Kidney epithelial cell (primary cell): Measurements from ENCODE around the gene CLDN1. TPM values are rescaled to one million over a fixed set of nuclear protein-coding genes. Genes with fewer than 3 reads are reported as not detected.

Experiments
- DNase-seq: peaks from one replicate; pipeline ENCODE4 v3.0.0-alpha.2; 2010; ENCODE audit warnings: low read depth
- H3K27me3 ChIP-seq: 2 replicates; pipeline ENCODE4 v1.6.0; 2011; ENCODE audit warnings: low read length; ENCODE audit not compliant: control insufficient read depth, insufficient read depth
- H3K36me3 ChIP-seq: 2 replicates; pipeline ENCODE4 v1.5.1; 2011; ENCODE audit warnings: low read length; ENCODE audit not compliant: control insufficient read depth, insufficient read depth
- H3K4me3 ChIP-seq: 2 replicates; pipeline ENCODE4 v1.5.1; 2011; ENCODE audit warnings: low read depth, mild to moderate bottlenecking, control low read depth, low read length
- total RNA-seq: library from RNA; depleted of rRNA; stranded (reverse); fragments of >200 nt; gene quantifications from 2 replicates; pipeline ENCODE4 v1.2.3, GENCODE V29; 2015
- TF ChIP-seq, protein P1 (sequence below): IDR thresholded peaks from 2 replicates; pipeline ENCODE4 v1.5.1; 2011; ENCODE audit warnings: mild to moderate bottlenecking, moderate library complexity, low read length, control low read depth, inconsistent platforms; ENCODE audit not compliant: insufficient read depth, poor library complexity, severe bottlenecking

CLDN1 gene
- total RNA-seq, 1 donor from 2014 or later: 305 TPM

GRCh38 chr3:190356246-190356645 lies 34.0 kb upstream of the CLDN1 start:
- no peaks in the 10 kb centered on the region for H3K36me3 ChIP-seq
- no peak overlapping the region for H3K4me3 ChIP-seq
- no peaks in the 10 kb centered on the region for H3K27me3 ChIP-seq
- TF ChIP-seq, protein P1, sequence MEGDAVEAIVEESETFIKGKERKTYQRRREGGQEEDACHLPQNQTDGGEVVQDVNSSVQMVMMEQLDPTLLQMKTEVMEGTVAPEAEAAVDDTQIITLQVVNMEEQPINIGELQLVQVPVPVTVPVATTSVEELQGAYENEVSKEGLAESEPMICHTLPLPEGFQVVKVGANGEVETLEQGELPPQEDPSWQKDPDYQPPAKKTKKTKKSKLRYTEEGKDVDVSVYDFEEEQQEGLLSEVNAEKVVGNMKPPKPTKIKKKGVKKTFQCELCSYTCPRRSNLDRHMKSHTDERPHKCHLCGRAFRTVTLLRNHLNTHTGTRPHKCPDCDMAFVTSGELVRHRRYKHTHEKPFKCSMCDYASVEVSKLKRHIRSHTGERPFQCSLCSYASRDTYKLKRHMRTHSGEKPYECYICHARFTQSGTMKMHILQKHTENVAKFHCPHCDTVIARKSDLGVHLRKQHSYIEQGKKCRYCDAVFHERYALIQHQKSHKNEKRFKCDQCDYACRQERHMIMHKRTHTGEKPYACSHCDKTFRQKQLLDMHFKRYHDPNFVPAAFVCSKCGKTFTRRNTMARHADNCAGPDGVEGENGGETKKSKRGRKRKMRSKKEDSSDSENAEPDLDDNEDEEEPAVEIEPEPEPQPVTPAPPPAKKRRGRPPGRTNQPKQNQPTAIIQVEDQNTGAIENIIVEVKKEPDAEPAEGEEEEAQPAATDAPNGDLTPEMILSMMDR: no peak
- no peak for DNase-seq

DNA sequence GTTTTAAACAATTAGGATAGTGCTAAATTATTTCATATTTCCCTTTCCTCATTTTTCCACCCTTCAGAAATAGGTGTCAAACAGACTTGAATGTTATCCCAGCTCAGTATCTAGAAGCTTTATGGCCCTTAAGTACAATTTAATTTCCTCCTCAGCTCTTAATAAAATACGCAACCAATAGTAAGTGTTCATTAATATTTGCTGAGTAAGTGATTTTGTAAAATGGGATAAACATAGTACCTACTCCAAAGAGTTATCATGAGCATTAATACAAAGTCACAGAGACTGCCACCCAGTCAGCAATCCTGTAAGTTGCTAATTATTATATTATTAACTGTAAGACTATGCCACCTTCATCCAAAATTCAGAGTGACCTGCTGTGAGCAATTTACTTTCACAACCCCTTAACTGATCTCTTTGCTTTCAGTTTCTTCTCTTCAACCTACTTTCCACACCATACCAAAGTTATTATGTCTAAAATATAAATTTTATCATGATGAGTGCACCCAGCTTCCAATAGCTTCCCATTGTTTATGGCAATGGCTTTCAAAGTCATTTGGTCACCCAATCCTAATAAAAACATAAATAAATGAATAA lies 30.7 kb upstream of the CLDN1 start:
- Histone ChIP-seq H3K4me3 (no peak overlapping the region), H3K27me3 (no peaks in the 10 kb centered on the region), H3K36me3 (no peaks in the 10 kb centered on the region)
- DNase-seq: no peak
- TF ChIP-seq, protein P1: no peak

DNA sequence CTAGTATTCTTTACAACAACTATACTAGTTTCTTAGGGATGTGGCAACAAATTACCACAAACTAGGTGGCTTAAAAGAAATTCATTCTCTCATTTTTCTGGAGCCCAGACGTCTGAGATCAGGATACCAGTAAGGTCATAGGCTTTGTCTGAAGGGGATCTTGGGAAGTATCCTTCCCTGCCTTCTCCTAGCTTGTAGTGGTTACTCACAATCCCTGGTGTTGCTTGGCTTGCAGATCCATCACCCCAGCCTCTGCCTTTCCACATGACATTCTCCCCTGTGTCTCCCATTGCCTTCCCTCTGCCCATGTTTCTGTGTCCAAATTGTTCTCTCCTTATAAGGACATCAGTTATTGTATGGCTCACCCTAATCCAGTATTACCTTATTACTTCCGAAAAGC lies 24.3 kb upstream of the CLDN1 start:
- DNase-seq: no peak
- H3K36me3 ChIP-seq: no peaks in the 10 kb centered on the region
- TF ChIP-seq, protein P1: no peak
- no peaks in the 10 kb centered on the region for H3K27me3 ChIP-seq
- no peak overlapping the region for H3K4me3 ChIP-seq

- H3K4me3 ChIP-seq: no peak overlapping the region
- no peaks in the 10 kb centered on the region for H3K36me3 ChIP-seq
- TF ChIP-seq, protein P1: no peak
- H3K27me3 ChIP-seq: no peaks in the 10 kb centered on the region
- no peak for DNase-seq
Observed at GRCh38 chr3:190345878-190346277, 23.6 kb upstream of the CLDN1 start.

DNA sequence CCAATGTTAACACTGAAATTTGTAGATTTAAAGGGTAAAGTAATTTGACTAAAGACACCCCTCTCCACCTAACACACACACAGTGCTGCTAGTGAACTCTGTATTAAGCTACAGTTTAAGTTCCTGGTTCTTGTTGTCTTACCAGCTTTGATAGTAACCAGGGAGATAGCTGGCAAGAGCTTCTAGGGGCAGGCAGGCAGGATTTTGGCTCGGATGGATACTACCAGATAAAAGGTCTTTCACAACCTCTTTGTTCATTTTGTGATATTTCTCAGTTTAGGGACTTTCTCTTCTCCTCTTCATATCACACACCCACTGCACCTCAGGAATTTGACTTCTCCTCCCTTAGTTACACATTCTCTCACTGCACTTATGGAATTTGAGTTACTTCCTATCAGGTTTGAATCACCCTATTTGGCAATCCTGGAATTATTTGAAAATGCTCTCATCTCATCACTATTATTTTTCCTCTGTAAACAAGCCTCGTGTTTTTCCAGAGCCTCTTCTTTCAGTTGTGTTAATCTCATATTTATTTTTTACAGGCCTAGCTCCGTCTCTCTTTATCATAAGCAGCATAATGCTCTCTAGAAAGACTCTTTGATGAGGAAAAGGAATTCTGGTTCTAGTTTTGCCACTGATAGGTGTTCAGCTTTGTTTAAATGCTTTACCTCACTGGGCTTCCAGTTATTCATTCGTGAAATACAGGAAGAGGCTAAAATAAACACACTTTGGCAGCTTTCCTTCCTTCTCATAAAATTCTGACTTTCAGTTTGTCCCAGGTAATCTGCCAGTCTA lies 23.0 kb upstream of the CLDN1 start:
- DNase-seq: peak; percentile 97
- Histone ChIP-seq H3K36me3 (no peaks in the 10 kb centered on the region), H3K4me3 (peak overlapping the region; percentile 13), H3K27me3 (no peaks in the 10 kb centered on the region)
- TF ChIP-seq, protein P1: no peak
